Measurements from ENCODE around the gene PALD1.
"Not testable (repeated sequence)": the region's sequence is repeated elsewhere in the genome, so short reads cannot be mapped to it uniquely, and the experiment has no call there.

Gene PALD1

DNA sequence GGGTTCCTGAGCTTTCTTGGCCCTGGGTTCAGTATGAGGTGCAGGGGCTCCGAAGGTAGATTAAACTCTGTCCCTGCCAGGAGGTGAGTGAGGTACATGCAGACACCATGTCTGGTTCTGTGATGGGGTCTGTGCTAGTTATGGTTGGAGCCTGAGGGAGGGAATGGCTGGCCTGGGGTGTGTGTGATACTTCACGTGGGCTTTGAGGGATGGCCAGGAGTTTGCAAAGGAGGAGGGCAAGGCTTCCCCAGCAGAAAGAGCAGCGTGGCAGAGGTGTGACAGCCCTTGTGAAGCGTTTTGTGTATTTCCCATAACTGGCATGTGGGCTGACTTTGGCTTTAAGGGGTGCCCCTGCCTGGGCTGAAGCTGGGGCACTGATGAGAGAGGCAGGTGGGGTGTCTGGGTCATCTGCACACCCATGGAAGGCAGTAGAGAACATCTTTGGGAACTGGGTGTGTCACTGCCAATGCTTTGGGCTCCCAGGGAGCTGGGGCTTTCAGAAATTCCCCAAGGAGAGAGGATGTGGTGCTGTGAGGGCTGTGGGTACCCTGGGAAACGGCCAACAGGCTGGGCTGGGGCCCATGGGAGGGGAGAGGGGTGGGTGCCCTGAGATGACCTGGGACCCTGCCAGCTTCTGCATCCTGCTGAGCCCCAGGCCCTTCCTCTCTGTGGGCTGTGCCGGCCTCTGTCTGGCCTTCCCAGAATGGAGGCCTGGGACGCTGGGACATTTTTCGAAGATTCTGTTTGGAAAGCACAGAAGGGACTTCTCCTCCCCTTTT is 4.6 kb downstream of the PALD1 start:
- no peak for DNase-seq

DNA sequence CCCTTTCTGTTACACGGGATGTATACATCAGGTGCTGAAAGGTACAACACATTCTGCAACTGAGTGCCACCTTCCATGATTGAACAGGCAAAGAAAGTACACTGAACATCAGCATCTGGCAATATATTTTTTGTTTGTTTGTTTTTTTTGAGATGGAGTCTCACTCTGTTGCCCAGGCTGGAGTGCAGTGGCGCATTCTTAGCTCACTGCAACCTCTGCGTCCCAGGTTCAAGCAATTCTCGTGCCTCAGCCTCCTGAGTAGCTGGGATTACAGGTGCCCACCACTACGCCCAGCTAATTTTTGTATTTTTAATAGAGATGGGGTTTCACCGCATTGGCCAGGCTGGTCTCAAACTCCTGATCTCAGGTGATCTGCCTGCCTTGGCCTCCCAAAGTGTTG is 5.3 kb downstream of the PALD1 start:
- not testable (repeated sequence) for DNase-seq

DNA sequence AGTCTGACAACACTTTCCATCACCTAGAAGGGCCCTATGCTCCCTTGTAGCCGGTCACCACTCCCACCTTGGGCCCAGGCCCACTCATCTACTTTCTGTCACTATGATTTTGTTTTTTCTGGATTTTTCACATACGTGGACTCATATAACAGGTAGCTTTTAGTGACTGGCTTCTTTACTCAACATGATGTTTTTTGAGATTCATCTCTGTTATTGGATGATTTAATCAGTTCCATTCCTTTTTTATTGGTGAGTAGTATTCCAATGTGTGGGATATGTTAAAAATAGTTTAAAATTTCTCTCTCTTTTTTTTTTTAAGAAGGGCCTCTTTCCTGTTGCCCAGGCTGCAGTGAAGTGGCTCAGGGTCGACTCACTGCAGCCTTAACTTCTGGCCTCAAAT is 9.3 kb downstream of the PALD1 start:
- no peak for DNase-seq

DNA sequence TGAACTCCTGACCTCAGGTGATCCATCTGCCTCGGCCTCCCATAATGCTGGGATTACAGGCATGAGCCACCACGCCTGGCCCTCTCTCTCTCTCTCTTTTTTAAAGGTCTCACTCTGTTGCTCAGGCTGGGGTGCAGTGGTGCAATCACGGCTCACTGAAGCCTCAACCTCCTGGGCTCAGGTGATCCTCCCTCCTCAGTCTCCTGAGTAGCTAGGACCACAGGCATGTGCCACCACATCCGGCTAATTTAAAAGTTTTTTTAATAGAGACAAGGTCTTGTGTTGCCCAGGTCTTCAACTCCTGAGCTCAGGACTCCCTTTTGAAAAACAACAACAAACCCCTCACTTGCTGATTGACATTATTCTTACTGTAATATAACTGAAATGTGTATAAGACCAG is 11.6 kb downstream of the PALD1 start:
- no peak for DNase-seq

DNA sequence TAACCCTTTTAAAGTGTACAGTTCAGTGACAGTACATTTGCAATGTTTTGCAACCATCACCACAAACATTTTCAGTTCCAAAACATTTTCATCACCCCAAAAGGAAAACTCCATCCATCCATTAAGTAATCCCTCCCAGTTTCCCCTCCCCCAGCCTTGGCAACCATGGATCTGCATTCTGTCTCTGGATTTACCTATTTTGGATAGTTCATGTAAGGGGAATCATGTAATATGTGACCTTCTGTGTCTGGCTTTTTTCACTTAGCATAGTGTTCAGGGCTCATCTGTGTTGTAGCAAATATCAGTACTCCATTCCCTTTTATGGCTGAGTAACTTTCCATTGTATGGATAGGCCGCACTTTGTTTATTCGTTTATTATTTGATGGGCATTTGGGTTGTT is 13.0 kb downstream of the PALD1 start:
- DNase-seq: no peak

DNA sequence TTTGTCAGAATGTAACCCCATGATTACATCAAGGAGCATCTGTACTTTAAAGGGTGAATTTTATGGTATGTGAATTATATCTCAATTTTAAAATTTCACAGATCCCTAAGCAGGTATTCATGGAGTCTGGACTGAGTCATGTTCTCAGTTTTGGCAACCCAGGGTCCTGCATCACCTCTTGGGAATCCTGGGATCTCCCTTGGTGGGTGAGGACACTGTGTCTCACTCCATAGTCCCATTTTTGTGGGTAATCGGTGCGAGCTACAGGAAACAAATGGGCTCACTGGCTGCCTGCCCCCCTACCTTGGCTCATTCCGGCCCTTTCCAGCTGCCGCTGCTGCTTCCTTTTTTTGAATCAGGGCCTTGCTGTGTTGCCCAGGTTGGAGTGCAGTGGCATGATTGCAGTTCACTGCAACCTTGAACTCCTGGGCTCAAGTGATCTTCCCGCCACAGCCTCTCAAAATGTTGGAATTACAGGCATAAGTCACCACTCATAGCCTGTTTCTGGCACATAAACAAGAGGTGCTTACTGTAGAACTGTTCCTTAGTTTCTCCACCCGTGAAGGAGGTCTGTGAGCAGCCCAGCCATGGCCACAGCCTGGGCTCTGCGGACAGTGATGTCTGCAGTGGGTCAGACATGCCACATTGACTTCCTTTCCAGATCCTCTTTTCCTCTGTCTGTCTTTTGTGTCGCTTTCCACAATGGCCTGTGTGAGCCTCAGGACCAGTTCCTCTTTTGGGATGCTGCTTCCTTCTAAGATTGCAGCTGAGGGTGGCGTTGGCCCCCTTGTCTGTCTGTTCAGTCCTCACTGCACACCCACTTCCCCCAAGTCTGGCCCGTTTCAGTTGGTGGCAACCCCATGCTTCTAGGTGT is 14.5 kb downstream of the PALD1 start:
- no peak for DNase-seq

DNA sequence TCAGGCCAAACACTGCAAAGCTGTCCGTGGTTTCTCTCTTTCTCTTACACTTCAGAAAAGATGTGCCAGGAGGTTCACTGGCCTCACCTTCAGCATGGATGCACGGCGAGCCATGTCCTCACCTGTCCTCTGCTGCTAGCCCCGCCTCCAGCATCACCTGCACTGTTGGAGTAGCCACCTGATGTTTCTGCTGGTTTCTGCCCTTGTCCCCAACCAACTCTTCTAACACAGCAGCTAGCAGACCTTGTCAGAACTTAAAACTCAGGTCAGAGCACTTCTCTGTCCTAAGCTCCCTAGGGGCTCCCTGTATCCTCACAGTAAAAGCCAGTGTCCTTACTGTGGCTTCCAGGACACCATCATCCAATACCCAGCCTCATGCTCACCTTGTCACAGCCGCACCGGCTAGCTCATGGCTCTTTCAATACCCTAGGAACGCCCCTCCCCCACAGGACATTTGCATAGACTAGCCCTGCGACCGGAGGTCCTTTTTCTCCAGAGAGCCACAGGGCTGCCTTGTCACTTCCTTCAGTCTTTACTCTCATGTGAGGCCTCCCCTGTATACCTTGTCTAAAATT is 15.2 kb downstream of the PALD1 start:
- DNase-seq: no peak

DNA sequence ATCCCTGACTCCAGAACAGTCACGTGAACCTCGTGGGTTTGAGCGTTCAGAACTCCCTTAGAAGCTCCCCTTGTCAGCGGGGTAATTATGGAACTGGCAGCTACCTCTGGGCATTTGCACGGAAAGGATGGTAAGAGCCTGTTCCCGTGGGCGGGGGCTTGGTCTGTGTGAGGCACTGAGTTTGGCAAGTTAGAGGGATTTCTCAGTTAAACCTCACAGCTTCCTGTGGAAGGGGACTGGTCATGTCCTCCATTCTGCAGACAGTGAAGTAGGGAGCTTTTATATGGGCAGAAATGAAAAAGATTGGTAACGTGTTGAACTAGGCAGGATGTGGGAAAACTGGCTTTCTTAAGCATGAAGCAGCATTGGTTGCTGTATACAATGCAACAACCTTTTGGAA is 16.0 kb downstream of the PALD1 start:
- no peak for DNase-seq

DNA sequence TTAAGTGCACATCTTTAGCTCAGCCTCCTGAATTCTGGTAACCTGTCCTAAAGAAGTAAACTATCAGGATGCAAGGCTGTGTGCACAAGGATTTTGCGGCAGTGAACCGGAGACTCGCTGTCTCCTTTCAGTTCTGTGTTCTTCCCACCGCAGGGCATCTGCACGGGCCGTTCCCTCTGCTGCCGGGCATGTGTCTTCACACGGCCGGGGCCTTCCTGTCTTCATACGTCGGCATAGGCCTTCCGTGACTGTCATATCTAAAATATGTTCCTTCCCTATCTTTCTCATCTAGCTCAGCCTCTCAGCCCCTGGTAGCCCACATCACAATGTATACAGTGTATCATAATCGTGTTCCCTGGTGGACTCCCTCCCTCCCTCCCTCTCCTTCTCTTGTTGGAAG is 16.4 kb downstream of the PALD1 start:
- no peak for DNase-seq

DNA sequence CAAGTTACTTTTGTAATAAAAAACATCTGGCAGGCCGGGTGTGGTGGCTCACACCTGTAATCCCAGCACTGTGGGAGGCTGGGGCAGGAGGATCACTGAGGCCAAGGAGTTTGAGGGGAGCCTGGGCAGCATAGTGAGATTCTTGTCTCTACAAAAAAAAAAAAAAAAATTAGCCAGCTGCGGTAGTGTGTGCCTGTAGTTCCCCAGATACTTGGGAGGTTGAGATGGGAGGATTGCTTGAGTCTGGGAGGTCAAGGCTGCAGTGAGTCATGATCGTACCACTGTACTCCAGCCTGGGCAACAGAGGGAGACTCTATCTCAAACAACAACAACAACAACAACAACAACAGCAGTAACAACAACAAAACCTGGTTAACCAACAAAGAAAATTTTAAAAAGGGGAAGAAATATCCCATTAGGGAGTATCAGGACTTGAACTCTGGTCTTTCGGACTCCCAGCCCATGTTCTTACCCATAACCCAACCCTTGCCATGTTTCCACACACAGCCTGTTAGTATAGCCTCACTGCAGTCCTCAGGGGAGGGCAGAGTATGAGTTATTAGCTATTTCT is 17.2 kb downstream of the PALD1 start:
- no peak for DNase-seq

DNA sequence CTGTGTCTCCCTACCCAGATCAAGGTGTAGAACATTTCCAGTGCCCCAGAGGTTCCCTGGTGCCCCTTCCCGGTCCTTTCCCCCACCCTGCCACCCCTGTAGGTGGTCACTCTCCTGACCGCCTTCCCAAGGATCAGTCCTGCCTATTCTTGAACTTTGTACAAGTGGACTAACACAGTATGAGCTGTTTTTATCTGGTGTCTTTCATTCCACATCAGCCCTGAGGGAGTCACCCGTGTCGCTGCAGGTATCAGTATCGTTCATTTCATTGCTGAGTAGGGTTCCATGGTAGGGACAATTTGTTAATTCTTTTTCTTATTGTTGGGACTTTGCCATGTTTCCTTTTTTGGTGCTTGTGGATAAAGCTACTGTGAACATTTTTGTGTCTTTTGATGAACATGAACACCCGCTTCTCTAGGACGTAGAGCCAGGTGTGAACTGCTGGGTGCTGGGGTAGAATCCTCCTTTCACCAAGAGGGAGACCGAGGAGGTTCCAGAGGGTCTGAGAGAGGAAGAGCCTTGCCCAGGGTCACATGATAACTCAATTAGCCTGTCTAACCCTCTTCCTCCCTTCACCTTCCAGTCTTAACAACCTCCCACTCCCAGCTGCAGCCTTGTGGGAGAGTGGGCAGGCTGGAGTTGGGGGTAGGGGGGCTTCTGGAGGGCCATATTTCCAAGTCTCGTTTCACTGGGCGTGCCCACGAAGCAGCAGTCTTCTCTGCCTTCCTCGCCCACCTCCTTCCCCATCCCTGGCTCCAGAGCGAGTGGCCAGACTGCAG is 18.0 kb downstream of the PALD1 start:
- DNase-seq: no peak

DNA sequence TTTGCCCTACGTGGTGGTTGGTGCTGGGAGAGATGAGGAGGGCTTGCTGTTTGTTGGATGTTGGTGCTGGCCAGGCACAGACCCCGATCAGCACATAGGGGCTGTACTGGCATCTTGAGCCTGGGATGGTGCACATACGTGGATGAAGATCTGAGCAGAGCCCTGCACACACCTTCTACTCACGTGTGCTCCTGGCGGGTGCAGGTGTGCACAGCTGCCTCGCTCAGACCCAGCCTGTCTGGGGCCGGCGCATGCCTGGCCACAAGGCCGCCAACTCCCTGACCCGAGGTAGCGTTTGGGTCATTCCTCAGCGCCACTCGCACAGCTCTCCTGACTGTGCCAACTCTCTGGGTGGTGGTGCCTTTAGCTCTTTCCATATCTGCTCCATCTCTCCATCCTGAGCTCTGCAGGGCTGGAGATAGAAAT is 18.6 kb downstream of the PALD1 start:
- no peak for DNase-seq

DNA sequence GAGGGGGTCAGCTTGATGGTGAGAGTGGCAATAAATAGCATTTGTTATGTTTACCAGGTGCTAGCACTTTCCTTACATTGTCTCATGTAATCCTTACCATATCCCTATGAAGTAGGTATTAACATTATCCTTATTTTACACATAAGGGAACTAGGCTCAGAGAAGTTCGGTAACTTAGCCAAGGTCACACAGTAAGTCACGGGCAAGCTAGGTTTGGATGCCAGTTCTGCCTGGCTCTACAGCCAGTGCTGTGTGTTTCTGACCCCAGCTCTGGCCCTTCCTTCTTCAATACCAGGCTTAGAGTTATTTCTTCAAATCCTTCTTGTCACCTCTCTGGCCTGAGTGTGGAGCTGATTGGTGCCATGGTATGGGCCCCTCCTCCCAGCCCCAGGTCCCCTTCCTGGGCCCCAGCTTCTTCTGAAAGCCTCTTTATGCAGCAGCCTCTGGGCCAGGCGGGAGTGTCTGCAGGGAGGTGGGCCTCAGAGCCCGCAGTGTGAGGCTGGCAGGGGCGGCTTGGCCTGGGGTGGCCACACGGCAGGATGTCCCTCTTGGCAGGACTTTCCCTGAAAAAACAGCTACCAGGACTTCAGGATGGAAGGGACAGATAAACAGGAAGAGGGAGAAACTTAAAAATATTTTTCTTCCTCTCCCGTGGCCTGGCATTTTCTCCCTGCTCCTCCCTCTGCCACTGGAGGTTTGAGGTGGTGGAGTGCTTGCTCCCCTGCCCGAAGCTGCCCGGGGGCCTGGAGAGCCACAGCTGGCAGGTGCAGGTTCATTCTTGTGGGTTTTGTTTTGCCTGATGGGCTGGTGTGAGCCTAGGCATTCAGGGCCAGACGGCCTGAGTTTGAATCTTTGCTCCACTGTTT is 20.6 kb downstream of the PALD1 start:
- DNase-seq: no peak

DNA sequence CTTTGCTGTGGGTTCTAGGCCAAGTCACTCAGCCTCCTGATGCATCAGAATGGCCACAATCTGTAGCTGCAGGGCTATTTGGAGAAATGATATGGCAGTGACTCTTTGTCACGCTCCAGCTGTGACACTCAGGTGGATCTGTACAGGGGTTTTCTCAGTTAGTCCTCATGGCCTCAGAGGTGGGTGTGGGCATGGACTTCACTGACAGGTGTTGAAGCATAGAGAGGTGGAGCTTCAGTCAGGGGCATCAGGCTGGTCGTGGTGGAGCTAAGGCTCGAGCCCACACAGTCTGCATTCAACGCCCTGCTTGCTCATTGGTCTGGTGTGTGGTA is 21.2 kb downstream of the PALD1 start:
- no peak for DNase-seq

DNA sequence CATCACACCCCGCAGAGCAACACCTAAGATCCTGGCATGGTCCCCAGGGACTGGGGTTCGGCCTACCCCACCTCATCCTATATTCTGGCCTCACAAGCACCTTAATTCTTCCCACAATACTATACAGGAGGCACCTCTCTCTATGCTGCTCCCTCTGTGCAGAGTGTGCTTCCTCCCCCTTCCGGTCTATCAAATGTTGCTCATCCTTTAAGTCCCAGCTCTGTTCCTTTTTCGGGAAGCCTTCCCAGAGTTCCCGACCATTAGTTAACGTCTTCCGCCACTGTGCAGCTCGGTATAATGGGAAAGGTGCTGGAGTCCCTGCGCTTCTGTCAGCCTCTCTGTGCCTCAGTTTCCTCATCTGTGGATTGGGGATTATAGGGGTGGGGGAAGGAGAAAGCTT is 21.8 kb downstream of the PALD1 start:
- no peak for DNase-seq

DNA sequence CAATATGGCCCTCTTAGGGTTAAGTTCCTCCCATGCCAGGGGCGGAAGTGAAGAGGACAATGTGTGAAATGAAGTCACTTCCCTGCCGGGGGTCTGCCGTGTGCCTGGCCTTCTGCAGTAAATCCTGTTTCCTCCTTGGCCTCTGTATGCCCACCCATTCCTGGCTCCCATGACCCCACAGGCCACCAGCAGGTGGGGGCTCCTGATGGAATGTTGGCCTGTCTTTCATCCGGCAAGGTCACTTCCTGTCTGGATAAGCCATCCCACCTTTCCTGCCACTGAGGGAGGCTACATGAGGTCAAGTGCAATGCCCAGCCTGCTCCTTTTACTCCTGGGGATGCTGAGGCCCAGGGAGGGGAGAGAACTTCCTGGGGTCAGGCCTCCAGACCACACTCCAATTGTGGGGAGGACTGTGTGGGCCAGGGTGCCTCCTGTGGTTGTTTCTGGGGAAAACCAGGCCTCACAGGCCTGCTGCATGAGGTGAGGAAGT is 22.3 kb downstream of the PALD1 start:
- DNase-seq: no peak

DNA sequence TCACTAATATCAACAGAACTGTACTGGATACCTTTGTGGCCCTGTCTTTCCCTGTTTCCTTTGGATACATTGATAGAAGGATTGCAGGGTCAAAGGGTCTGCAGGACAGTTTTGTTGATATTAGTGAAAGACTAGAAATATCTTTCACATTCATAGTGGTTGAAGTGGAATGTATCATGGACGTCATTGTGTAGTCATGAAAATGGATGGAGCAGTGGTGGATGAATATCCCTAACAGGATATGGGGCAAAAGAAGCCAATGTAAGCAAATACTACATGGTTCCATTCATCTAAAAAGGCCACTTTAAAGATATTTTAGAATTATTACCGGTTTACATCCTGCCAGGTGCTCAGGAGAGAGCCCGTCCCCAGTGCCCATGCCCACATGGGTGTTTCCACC is 23.8 kb downstream of the PALD1 start:
- no peak for DNase-seq

DNA sequence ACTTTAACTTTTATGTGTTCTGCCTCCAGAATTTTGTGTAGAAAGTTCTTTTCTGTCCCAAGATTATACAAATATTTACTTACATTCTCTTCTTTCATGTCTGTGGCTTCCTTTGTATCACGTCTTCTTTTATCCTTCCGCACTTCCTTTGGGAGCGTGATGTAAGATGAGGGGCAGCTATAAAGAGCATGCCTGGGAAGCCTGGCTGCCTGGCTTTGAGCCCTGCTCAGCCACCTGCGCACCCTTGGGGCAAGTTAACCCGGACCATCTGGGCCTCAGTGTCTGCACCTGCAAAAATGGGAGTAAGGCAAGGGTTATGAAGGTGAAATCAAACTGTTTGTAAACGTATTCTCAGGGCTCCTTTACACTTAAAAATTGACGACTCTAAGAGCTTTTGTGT is 25.2 kb downstream of the PALD1 start:
- no peak for DNase-seq

DNA sequence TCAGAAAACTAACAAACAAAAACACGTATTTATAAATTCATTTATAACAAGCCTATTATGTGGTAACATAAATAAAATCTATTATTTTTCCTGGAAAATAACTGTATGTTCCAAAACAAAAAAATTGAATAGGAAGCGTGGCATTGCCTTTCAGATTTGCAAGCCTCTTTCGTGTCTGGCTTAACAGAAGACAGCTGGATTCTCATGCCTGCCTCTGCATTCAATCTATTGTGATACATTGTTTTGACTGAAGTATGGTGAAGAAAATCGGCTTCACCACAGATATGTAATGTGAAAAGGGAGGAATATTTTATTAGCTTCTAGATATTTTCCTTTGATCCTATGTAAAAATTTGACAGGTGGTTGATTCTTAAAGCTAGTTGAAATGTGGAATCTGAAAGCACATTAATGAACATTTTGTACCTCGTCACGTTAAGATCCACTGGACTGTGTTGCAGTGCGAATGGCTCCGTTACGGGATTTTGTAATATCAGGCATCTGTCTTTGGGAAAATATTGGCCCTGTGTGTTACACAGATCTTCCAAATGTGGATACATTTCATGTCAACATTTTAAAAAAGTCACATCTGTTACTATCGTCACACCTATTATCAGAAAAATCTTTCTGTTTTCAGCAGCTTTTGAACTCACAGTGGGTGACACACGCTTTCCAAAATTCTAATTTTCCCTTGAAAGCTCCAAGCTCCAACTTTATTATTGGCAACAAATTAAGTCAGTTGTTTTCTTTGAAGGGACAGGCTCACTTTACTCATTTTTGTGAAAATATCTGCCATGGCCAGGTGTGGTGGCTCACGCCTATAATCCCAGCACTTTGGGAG is 26.2 kb downstream of the PALD1 start:
- no peak for DNase-seq

DNA sequence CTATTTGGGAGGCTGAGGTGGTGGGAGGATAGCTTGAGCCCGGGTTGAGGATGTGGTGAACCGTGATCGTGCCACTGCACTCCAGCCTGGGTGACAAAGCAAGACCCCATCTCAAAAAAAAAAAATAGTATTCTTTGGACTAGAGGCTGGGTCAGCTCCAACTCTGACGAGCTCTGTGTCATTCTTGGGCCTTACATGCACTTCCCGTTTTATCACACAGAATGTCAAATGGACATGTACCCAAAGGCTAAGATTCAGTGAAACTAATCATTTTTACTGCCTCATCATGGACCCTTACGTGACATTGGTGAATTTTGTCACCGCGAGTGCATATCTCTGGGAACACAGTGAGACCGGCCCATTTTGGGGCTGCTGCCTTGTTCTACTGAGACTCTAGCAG is 27.3 kb downstream of the PALD1 start:
- no peak for DNase-seq

DNA sequence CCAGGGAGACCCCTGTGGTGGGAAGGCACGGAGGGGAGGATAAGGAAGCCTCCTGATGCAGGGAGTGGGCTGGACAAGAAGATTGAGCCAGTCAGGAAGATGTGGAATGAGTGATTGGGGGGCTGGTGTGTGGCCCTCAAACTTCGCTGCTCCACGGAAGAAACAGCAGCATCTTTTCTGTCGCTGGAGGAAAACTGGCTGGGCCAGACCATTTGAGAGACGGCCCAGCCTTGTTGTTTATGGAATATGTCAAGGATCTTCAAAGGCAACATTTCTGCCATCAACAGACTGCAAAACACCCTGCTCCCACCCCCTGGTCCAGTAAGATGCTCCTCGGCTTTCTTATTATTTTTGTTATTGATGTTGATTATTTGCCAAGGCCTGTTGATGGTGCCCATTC is 29.4 kb downstream of the PALD1 start:
- DNase-seq: no peak

Measured in central memory CD4-positive, alpha-beta T cell (primary cell).